Erythroblast (primary cell): ENCODE results near the gene ASXL1.

Experiments
- GATA1 ChIP-seq: IDR thresholded peaks from 2 replicates; pipeline ENCODE4 v1.6.1; 2011; ENCODE audit warnings: low read depth, mild to moderate bottlenecking, control low read depth, low read length, moderate library complexity
- POLR2A ChIP-seq: IDR thresholded peaks from 2 replicates; pipeline ENCODE4 v1.6.1; 2011; ENCODE audit warnings: mild to moderate bottlenecking, low read length

DNA sequence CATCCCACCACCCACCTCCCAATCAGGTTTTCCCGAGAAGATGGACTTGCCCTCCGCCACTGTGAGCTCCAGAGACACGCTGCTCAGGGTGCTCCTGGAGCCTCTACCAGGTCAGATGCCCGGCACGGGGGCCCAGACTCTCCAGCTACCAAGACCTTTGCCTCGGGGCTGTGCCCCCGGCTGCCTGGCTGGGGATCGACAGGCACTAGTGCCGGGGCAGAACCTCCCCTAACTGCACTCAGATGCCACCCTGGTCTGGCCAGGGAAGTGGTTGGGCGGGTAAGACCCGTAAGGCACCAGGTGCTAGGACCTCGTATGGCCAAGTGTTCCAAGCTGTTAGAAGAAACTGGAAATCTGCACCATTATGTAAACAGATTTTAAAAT lies 100.7 kb downstream of the ASXL1 start:
- no peak for TF ChIP-seq POLR2A
- TF ChIP-seq GATA1: no peak
